ENCODE measurements around the gene FAM114A1.

FAM114A1 gene

DNA sequence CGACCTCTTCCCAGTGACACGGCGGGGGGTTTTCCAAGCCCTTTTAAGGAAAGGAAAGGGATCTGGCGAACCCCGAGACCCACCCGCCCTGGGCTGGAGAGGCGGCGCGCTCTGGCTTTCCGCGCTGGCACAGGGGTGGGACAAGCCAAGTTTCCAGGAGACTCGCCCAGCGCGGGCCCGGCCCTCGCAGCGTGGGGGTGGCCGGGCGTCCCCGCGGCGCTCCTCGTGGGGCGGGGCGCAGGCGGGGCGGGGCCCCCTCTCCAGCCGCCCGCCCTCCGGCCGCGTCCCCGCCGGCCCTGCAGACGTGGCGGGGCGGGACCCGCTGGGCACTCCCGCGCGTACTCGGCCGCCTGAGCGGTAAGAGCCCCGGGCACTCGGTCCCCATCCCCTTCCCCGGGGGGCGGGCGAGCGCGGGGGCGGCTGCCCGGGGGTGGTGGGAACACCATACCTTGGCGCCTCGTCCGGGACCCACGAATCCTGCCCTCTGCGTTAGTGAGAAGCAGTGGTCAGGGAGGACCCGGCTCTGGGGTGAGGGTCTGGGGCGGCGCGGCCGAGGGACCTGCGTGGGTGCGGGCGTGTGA, at the start of gene FAM114A1:
FAM114A1 (plus strand) TSS at position 329 of the 581 bp plus-strand sequence. CDS start 10,273 bp downstream, outside the sequence.
- H3K4me3 ChIP-seq (ENCODE audit: low read depth, low read length), result peak within 1 kb of the TSS; percentile 95
- TF ChIP-seq CTCF (IDR thresholded peaks at IDR 0.05; ENCODE audit: low read depth, low read length), result no peak

- no peak for TF ChIP-seq CTCF (IDR thresholded peaks at IDR 0.05; ENCODE audit: low read depth, low read length)
- H3K4me3 ChIP-seq (ENCODE audit: low read depth, low read length), result no peak overlapping the region
Measured at GRCh38 chr4:38818441-38818976, 49.1 kb upstream of the FAM114A1 start.

GRCh38 chr4:38819569-38819968, 48.0 kb upstream of the FAM114A1 start:
- no peak for TF ChIP-seq CTCF (IDR thresholded peaks at IDR 0.05; ENCODE audit: low read depth, low read length)

GRCh38 chr4:38820329-38821061, 47.1 kb upstream of the FAM114A1 start:
- H3K4me3 ChIP-seq (ENCODE audit: low read depth, low read length), result no peak overlapping the region

More at GRCh38 chr4:38819569-38819968, 48.0 kb upstream of the FAM114A1 start:
- H3K4me3 ChIP-seq (ENCODE audit: low read depth, low read length), result no peak overlapping the region

DNA sequence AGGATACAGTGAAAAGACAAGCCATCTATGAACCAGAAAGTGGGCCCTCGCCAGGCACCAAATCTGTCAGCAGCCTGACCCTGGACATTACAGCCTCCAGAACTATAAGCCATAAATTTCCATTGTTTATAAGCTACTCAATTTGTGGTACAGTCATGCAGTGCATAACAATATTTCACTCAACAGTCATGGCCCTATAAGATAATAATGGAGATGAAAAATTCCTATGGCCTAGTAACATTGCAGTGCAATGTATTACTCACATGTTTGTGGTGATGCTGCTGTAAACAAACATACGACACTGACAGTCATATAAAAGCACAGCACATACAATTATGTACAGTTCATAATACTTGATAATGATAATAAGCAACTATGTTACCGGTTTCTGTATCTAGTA, 45.9 kb upstream of the FAM114A1 start:
- no peak overlapping the region for H3K4me3 ChIP-seq (ENCODE audit: low read depth, low read length)
- no peak for TF ChIP-seq CTCF (IDR thresholded peaks at IDR 0.05; ENCODE audit: low read depth, low read length)

More at GRCh38 chr4:38820329-38821061, 47.1 kb upstream of the FAM114A1 start:
- TF ChIP-seq CTCF (IDR thresholded peaks at IDR 0.05; ENCODE audit: low read depth, low read length), result no peak

DNA sequence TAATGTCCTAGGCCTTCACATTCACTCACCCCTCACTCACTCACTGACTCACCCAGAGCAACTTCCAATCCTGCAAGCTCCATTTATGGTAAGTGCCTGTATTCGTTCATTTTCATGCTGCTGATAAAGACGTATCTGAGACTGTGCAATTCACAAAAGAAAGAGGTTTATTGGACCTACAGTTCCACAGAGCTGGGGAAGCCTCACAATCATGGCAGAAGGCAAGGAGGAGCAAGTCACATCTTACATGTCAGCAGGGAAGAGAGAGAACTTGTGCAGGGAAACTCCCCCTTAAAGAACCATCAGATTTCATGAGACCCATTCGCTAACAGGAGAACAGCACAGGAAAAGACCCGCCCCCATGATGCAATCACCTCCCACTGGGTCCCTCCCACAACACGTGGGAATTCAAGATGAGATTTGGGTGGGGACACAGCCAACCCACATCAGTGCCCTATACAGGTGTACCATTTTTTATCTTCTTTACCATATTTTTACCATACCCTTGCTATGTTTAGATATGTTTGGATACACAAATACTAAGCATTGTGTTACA, 44.8 kb upstream of the FAM114A1 start:
- TF ChIP-seq CTCF (IDR thresholded peaks at IDR 0.05; ENCODE audit: low read depth, low read length), result no peak
- no peak overlapping the region for H3K4me3 ChIP-seq (ENCODE audit: low read depth, low read length)

DNA sequence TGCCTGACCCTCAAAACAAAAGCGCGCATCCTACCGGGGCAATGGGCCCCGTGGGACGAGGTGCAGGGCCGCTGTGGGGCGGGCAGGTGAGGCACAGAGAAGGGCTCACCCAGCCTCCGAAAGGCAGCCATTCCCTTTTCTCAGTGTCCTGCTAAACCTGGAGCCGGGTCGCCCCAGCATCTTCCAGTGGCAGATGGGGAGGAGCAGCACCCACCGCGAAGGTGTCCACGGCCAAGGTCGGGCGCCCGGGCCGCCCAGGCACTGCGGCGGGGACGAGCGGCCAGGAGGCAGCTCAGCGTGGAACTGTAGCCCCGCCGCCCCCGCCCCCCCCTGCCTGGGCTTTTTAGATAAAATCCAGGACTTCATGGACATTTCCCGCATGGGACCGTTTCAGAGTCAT, 43.8 kb upstream of the FAM114A1 start:
- no peak for TF ChIP-seq CTCF (IDR thresholded peaks at IDR 0.05; ENCODE audit: low read depth, low read length)
- H3K4me3 ChIP-seq (ENCODE audit: low read depth, low read length), result no peak overlapping the region

All from WI38 (cell line).